Cardiac muscle cell (in vitro differentiated cells and primary cell): Measurements from ENCODE around the gene DNAH5. TPM values are rescaled to one million over a fixed set of nuclear protein-coding genes. Genes with fewer than 3 reads are reported as not detected.

ENCODE experiments used
- DNase-seq, 2 donors: peaks; one replicate each; pipeline versions ENCODE4 v3.0.0 to v3.0.0-alpha.2; 2010 to 2017; ENCODE audit warnings: low read depth in 1 of 2, low spot score in 1 of 2
- H3K27ac ChIP-seq: fragments of 200-600 bp; sonication (generic); 2 replicates; pipeline ENCODE4 v1.5.1; 2016
- H3K27me3 ChIP-seq: fragments of 200-600 bp; sonication (generic); 2 replicates; pipeline ENCODE4 v1.6.0; 2016; ENCODE audit warnings: control low read depth
- H3K36me3 ChIP-seq: fragments of 200-600 bp; sonication (generic); 2 replicates; pipeline ENCODE4 v1.5.1; 2016; ENCODE audit warnings: control low read depth
- H3K4me1 ChIP-seq: fragments of 200-600 bp; sonication (generic); 2 replicates; pipeline ENCODE4 v1.8.1; 2017; ENCODE audit warnings: low read depth, mild to moderate bottlenecking, mixed run types
- H3K4me3 ChIP-seq: fragments of 200-600 bp; sonication (generic); 2 replicates; pipeline ENCODE4 v1.5.1; 2016; ENCODE audit warnings: mild to moderate bottlenecking
- H3K9me3 ChIP-seq: fragments of 200-600 bp; sonication (generic); 2 replicates; pipeline ENCODE4 v1.5.1; 2017; ENCODE audit warnings: low read depth, mild to moderate bottlenecking, control low read depth
- CTCF ChIP-seq: IDR thresholded peaks from 2 replicates; pipeline ENCODE4 v1.5.1; 2012; ENCODE audit warnings: low read depth, mild to moderate bottlenecking, low read length
- polyA plus RNA-seq: library from polyadenylated mRNA; unstranded; fragments of >200 nt; fragmentation: Nextera tagmentation; extraction: Ambion mirVana; gene quantifications from 2 replicates; pipeline ENCODE4 v1.2.1, GENCODE V29; 2016
- total RNA-seq: library from RNA; depleted of rRNA; stranded (reverse); fragments of >200 nt; gene quantifications from 2 replicates; pipeline ENCODE4 v1.2.3, GENCODE V29; 2016

The DNAH5 gene
- total and polyA plus RNA-seq, 2 experiments from 2014 or later = 0.03 to 0.12 TPM

DNA sequence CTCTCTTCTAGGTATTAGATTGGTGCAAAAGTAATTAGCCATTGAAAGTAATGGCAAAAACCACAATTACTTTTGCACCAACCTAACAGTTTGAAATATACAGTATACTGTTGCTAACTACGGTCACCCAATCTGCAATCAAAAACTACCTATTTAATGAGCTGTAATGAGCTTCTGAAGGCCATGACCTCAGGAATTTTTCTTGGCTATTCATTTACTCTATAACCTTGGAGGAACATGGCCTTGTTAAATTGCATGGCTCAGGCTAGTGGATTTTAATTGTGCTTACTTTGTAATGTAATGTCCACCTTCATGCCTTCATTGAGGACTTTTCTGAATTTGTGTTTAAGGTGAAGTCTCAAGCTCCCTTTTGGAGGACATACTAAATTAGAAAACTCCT, 24.7 kb downstream of the DNAH5 start:
- H3K27me3 ChIP-seq = no peaks in the 10 kb centered on the region
- no peak overlapping the region for H3K4me3 ChIP-seq
- TF ChIP-seq CTCF = no peak
- no peaks in the 10 kb centered on the region for H3K4me1 ChIP-seq
- no peaks in the 10 kb centered on the region for H3K9me3 ChIP-seq
- DNase-seq = no peak
- no peaks in the 10 kb centered on the region for H3K36me3 ChIP-seq
- H3K27ac ChIP-seq = no peak overlapping the region

DNA sequence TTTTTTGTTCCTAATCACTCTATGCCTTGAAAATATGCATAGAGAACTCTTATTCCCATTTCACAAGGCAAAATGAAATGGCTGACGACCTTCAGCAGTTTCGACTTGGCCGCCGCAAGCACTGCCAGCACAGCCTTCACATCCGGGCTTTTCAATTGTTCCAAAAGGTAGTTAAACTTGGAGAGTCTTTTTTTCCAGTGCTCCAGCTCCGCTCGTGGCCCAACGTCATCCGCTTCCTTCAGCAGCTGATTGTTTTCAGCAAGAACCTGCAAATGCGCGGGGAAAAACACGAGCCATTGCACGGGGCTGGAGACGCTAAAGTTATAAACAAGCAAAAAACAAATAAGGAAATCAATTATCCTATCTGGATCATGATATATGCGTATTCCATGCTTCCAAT, 25.4 kb downstream of the DNAH5 start:
- no peaks in the 10 kb centered on the region for H3K9me3 ChIP-seq
- TF ChIP-seq CTCF = no peak
- H3K27me3 ChIP-seq = no peaks in the 10 kb centered on the region
- DNase-seq = no peak
- no peak overlapping the region for H3K27ac ChIP-seq
- no peaks in the 10 kb centered on the region for H3K36me3 ChIP-seq
- no peak overlapping the region for H3K4me3 ChIP-seq
- no peaks in the 10 kb centered on the region for H3K4me1 ChIP-seq

GRCh38 chr5:13917061-13917460, 27.4 kb downstream of the DNAH5 start:
- no peaks in the 10 kb centered on the region for H3K27me3 ChIP-seq
- H3K9me3 ChIP-seq = no peaks in the 10 kb centered on the region
- H3K4me1 ChIP-seq = no peaks in the 10 kb centered on the region
- no peaks in the 10 kb centered on the region for H3K36me3 ChIP-seq
- DNase-seq = no peak
- H3K27ac ChIP-seq = no peak overlapping the region
- H3K4me3 ChIP-seq = no peak overlapping the region
- TF ChIP-seq CTCF = no peak

- H3K9me3 ChIP-seq = no peaks in the 10 kb centered on the region
- no peaks in the 10 kb centered on the region for H3K36me3 ChIP-seq
- no peak overlapping the region for H3K4me3 ChIP-seq
- TF ChIP-seq CTCF = no peak
- DNase-seq = no peak
- no peak overlapping the region for H3K27ac ChIP-seq
- H3K4me1 ChIP-seq = no peaks in the 10 kb centered on the region
- no peaks in the 10 kb centered on the region for H3K27me3 ChIP-seq
Measured at GRCh38 chr5:13913962-13914361, 30.5 kb downstream of the DNAH5 start.

- Histone ChIP-seq H3K27ac (no peak overlapping the region), H3K36me3 (no peaks in the 10 kb centered on the region), H3K4me3 (no peak overlapping the region), H3K9me3 (no peaks in the 10 kb centered on the region), H3K4me1 (no peaks in the 10 kb centered on the region), H3K27me3 (no peaks in the 10 kb centered on the region)
- TF ChIP-seq CTCF = no peak
- no peak for DNase-seq
Measured at GRCh38 chr5:13910637-13911288, 33.7 kb downstream of the DNAH5 start.

GRCh38 chr5:13910201-13910600, 34.3 kb downstream of the DNAH5 start:
- no peak for DNase-seq
- Histone ChIP-seq H3K36me3 (no peaks in the 10 kb centered on the region), H3K4me3 (no peak overlapping the region), H3K27me3 (no peaks in the 10 kb centered on the region), H3K9me3 (no peaks in the 10 kb centered on the region), H3K27ac (no peak overlapping the region), H3K4me1 (no peaks in the 10 kb centered on the region)
- no peak for TF ChIP-seq CTCF
